Measurements from ENCODE around the gene DNLZ.

The DNLZ gene

GRCh38 chr9:136346157-136346481 lies 17.4 kb downstream of the DNLZ start:
- no peak overlapping the region for H3K4me3 ChIP-seq (ENCODE audit: low read depth, low read length)
- no peak for TF ChIP-seq CTCF (IDR thresholded peaks at IDR 0.05; ENCODE audit: borderline replicate concordance, insufficient read depth, low read depth, low read length)

- no peak for TF ChIP-seq CTCF (IDR thresholded peaks at IDR 0.05; ENCODE audit: borderline replicate concordance, insufficient read depth, low read depth, low read length)
- H3K4me3 ChIP-seq (ENCODE audit: low read depth, low read length): no peak overlapping the region
These were observed 18.0 kb downstream of the DNLZ start for GRCh38 chr9:136345281-136346156.

- no peak for TF ChIP-seq CTCF (IDR thresholded peaks at IDR 0.05; ENCODE audit: borderline replicate concordance, insufficient read depth, low read depth, low read length)
- no peak overlapping the region for H3K4me3 ChIP-seq (ENCODE audit: low read depth, low read length)
These were observed 18.8 kb downstream of the DNLZ start for GRCh38 chr9:136344544-136345280.

- no peak for TF ChIP-seq CTCF (IDR thresholded peaks at IDR 0.05; ENCODE audit: borderline replicate concordance, insufficient read depth, low read depth, low read length)
These were observed 19.7 kb downstream of the DNLZ start for GRCh38 chr9:136343884-136344269.

GRCh38 chr9:136343121-136343883 lies 20.2 kb downstream of the DNLZ start:
- TF ChIP-seq CTCF (IDR thresholded peaks at IDR 0.05; ENCODE audit: borderline replicate concordance, insufficient read depth, low read depth, low read length): no peak
- H3K4me3 ChIP-seq (ENCODE audit: low read depth, low read length): no peak overlapping the region

More at GRCh38 chr9:136343884-136344269, 19.7 kb downstream of the DNLZ start:
- no peak overlapping the region for H3K4me3 ChIP-seq (ENCODE audit: low read depth, low read length)

- H3K4me3 ChIP-seq (ENCODE audit: low read depth, low read length): no peak overlapping the region
- no peak for TF ChIP-seq CTCF (IDR thresholded peaks at IDR 0.05; ENCODE audit: borderline replicate concordance, insufficient read depth, low read depth, low read length)
These were observed 21.1 kb downstream of the DNLZ start for GRCh38 chr9:136342181-136343120.
